HCT116 (cell line): ENCODE results near the gene B4GALNT4.

Experiments
- EZH2phosphoT487 ChIP-seq: fragments of 200-600 bp; IDR thresholded peaks from 2 replicates; pipeline ENCODE4 v1.6.1; 2018; ENCODE audit warnings: antibody characterized with exemption, borderline replicate concordance
- POLR2A ChIP-seq: IDR thresholded peaks from 2 replicates; pipeline ENCODE4 v1.7.0; 2011; ENCODE audit warnings: borderline replicate concordance; ENCODE audit not compliant: insufficient read depth, insufficient read length; ENCODE audit errors: extremely low read depth
- TF ChIP-seq, protein P1 (sequence below), 3 experiments: fragments of 200-600 bp in 1 of 3; sonication (generic) in 1 of 3; IDR thresholded peaks in 2 of 3; conservative IDR thresholded peaks in 1 of 3; 2 replicates each; pipeline ENCODE4 v1.5.1; 2012 to 2017; ENCODE audit warnings: low read depth in 2 of 3, low read length in 2 of 3, antibody characterized with exemption in 1 of 3, borderline replicate concordance in 1 of 3, control low read depth in 1 of 3, mild to moderate bottlenecking in 1 of 3, mixed read lengths in 1 of 3, mixed run types in 1 of 3, moderate library complexity in 1 of 3; ENCODE audit not compliant: insufficient read depth in 1 of 3
- TF ChIP-seq, protein P2 (sequence below): IDR thresholded peaks from 2 replicates; pipeline ENCODE4 v1.6.1; 2012; ENCODE audit warnings: low read depth

- TF ChIP-seq, protein P1, sequence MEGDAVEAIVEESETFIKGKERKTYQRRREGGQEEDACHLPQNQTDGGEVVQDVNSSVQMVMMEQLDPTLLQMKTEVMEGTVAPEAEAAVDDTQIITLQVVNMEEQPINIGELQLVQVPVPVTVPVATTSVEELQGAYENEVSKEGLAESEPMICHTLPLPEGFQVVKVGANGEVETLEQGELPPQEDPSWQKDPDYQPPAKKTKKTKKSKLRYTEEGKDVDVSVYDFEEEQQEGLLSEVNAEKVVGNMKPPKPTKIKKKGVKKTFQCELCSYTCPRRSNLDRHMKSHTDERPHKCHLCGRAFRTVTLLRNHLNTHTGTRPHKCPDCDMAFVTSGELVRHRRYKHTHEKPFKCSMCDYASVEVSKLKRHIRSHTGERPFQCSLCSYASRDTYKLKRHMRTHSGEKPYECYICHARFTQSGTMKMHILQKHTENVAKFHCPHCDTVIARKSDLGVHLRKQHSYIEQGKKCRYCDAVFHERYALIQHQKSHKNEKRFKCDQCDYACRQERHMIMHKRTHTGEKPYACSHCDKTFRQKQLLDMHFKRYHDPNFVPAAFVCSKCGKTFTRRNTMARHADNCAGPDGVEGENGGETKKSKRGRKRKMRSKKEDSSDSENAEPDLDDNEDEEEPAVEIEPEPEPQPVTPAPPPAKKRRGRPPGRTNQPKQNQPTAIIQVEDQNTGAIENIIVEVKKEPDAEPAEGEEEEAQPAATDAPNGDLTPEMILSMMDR (IDR thresholded peaks at IDR 0.05 in 2 of 3, conservative IDR thresholded peaks at IDR 0.05 in 1 of 3; ENCODE audit: borderline replicate concordance in 1 of 3, insufficient read depth in 1 of 3, low read depth in 2 of 3, low read length in 2 of 3), result no peak
- TF ChIP-seq, protein P2, sequence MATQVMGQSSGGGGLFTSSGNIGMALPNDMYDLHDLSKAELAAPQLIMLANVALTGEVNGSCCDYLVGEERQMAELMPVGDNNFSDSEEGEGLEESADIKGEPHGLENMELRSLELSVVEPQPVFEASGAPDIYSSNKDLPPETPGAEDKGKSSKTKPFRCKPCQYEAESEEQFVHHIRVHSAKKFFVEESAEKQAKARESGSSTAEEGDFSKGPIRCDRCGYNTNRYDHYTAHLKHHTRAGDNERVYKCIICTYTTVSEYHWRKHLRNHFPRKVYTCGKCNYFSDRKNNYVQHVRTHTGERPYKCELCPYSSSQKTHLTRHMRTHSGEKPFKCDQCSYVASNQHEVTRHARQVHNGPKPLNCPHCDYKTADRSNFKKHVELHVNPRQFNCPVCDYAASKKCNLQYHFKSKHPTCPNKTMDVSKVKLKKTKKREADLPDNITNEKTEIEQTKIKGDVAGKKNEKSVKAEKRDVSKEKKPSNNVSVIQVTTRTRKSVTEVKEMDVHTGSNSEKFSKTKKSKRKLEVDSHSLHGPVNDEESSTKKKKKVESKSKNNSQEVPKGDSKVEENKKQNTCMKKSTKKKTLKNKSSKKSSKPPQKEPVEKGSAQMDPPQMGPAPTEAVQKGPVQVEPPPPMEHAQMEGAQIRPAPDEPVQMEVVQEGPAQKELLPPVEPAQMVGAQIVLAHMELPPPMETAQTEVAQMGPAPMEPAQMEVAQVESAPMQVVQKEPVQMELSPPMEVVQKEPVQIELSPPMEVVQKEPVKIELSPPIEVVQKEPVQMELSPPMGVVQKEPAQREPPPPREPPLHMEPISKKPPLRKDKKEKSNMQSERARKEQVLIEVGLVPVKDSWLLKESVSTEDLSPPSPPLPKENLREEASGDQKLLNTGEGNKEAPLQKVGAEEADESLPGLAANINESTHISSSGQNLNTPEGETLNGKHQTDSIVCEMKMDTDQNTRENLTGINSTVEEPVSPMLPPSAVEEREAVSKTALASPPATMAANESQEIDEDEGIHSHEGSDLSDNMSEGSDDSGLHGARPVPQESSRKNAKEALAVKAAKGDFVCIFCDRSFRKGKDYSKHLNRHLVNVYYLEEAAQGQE, result no peak
- TF ChIP-seq EZH2phosphoT487 (no peak), POLR2A (no peak)
Observed at GRCh38 chr11:428295-428694, 59.0 kb downstream of the B4GALNT4 start.
